ENCODE results near the gene B4GALT6. TPM values are rescaled to one million over a fixed set of nuclear protein-coding genes. Genes with fewer than 3 reads are reported as not detected.

The B4GALT6 gene
- total RNA-seq, 1 donor from 2014 or later = 46.3 TPM

DNA sequence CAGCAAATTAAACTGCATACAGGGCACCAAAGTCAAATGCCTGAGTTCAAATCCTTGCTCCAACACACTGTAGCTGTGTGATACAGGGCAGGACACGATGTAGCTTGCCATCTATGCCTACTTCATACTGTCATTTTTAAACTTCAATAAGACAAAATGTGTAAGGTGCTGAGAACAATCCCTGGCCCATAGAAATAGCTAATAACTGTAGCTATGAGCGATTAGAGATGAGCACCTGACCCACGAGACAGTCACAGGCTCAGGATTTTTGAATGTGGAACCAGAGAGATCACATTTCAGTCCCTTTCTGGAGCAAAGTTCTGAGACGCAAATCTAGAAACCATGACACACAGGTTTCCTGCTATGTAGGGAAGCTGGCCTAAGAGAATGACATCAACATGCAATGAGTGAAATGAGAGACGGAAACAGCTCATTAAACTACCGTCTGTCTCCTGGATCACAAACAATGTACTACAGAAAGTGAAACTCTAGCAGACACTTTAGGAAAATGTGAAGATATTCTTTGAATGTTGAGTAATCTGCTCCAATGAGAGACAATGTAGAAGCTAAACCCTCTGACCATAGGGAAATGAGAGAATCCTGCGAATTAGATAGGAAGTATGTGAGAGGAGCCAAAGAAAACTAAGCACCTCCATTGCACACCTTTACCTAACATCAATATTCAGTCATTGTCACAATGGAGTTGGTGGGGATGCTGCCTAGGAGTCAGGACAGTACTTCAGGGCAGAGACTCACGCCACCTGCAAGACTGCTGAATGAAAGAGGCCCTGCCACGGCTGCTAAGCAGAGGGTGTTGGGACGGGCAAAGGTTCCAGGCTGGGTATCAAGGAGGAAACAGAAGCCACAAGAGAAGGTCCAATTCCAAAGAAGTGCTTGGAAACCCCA is 25.5 kb downstream of the B4GALT6 start:
- Mint-ChIP-seq H3K27me3 (ENCODE audit: low read depth) (no peaks in the 10 kb centered on the region), H3K4me1 (peaks cover 19% of the 10 kb centered on the region), H3K4me3 (no peak overlapping the region), H3K27ac (peak overlapping the region; percentile 86), H3K36me3 (peaks cover 33% of the 10 kb centered on the region), H3K9me3 (peaks cover 15% of the 10 kb centered on the region)
- no peak for DNase-seq (ENCODE audit: low spot score in 2 of 2, unreplicated experiment in 2 of 2)
- TF ChIP-seq, protein P1, sequence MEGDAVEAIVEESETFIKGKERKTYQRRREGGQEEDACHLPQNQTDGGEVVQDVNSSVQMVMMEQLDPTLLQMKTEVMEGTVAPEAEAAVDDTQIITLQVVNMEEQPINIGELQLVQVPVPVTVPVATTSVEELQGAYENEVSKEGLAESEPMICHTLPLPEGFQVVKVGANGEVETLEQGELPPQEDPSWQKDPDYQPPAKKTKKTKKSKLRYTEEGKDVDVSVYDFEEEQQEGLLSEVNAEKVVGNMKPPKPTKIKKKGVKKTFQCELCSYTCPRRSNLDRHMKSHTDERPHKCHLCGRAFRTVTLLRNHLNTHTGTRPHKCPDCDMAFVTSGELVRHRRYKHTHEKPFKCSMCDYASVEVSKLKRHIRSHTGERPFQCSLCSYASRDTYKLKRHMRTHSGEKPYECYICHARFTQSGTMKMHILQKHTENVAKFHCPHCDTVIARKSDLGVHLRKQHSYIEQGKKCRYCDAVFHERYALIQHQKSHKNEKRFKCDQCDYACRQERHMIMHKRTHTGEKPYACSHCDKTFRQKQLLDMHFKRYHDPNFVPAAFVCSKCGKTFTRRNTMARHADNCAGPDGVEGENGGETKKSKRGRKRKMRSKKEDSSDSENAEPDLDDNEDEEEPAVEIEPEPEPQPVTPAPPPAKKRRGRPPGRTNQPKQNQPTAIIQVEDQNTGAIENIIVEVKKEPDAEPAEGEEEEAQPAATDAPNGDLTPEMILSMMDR (IDR thresholded peaks at IDR 0.05; ENCODE audit: unreplicated experiment) = no peak

DNA sequence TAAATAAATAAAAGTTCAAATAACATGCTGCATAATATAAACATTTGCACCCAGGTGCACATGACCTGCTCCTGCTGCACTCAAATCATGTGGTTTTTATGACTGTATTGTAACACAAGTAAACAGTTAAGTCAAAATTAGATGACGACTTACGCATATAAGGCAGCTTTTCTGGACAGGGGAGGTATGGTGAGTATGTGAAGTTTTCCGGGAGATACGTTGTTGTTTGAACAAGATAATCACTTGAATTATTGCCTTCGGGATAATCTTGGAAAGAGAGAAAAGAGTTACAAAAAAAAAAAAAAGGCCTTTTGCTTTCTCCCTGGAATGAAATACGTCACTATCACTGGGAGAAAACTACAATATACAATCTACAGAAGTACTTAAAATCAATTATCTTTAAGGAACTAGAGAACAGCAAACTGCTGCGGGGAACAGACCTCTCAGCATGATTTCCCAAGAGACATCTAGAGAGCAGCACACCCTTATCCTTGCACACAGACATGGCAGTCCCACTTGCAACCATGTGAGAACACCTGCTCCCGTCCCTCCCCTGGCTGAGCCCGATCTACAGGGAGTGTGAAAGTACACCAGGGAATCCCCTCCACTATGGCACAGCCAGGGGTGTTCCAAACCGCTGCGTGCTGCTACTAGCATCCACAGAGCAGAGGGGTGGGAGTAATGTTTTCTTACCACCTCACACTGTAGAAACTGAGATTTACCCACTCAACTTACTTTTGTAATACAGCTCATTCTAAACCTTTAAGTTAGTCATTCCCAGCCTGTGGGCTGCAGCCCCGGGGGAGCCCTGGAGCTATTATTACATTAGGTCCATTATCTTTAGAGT is 26.3 kb downstream of the B4GALT6 start:
- DNase-seq (ENCODE audit: low spot score in 2 of 2, unreplicated experiment in 2 of 2) = peak in 1 of 2 experiments; percentile 47
- Mint-ChIP-seq H3K27me3 (ENCODE audit: low read depth) (no peaks in the 10 kb centered on the region), H3K27ac (peak overlapping the region; percentile 86), H3K9me3 (peaks cover 15% of the 10 kb centered on the region), H3K4me3 (peak overlapping the region; percentile 7), H3K4me1 (peaks cover 20% of the 10 kb centered on the region), H3K36me3 (peaks cover 36% of the 10 kb centered on the region)
- TF ChIP-seq, protein P1 (IDR thresholded peaks at IDR 0.05; ENCODE audit: unreplicated experiment) = no peak

DNA sequence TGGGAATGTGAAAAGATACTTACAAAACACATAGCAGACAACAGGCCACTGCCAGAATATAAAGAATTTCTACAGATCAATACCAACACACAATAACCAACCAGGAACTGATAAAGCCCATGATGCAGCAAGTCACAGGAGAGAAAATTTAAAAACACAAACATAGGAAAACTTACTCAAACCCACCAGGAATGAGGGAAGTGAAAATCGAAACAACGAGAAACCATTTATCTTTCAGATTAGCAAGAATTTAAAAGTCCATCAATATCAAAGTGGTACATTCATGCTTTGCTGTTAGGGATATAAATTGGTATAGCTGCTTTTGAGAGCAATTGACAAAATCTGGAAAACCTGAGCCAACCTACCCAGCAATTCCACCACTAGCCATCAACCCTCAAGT is 27.6 kb downstream of the B4GALT6 start:
- TF ChIP-seq, protein P1 (IDR thresholded peaks at IDR 0.05; ENCODE audit: unreplicated experiment) = no peak
- Mint-ChIP-seq H3K27ac (peak overlapping the region; percentile 64), H3K27me3 (ENCODE audit: low read depth) (no peaks in the 10 kb centered on the region), H3K4me1 (peaks cover 28% of the 10 kb centered on the region), H3K9me3 (peaks cover 15% of the 10 kb centered on the region), H3K36me3 (peaks cover 40% of the 10 kb centered on the region), H3K4me3 (no peak overlapping the region)
- DNase-seq (ENCODE audit: low spot score in 2 of 2, unreplicated experiment in 2 of 2) = no peak

DNA sequence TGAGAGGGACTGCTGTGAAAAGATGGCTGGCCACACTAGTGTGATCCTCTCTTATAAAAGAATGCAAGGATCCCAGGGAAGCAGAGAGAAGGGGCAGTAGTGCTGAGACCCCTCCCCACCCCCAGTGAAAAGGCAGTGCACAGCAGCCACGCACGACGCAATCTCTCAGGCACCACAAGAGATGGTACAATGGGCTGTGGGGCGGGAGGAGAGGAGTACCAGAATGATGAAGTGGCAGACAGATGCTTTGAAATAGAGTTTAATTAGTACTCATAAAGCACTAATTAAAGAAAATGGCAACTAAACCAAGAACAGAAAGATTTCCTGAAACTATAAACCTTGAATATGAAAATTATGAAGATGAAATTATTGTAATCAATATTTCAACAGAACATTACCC is 29.0 kb downstream of the B4GALT6 start:
- Mint-ChIP-seq H3K9me3 (peaks cover 2% of the 10 kb centered on the region), H3K27ac (no peak overlapping the region), H3K4me3 (no peak overlapping the region), H3K27me3 (ENCODE audit: low read depth) (no peaks in the 10 kb centered on the region), H3K4me1 (peaks cover 35% of the 10 kb centered on the region), H3K36me3 (peaks cover 27% of the 10 kb centered on the region)
- TF ChIP-seq, protein P1 (IDR thresholded peaks at IDR 0.05; ENCODE audit: unreplicated experiment) = no peak
- no peak for DNase-seq (ENCODE audit: low spot score in 2 of 2, unreplicated experiment in 2 of 2)

DNA sequence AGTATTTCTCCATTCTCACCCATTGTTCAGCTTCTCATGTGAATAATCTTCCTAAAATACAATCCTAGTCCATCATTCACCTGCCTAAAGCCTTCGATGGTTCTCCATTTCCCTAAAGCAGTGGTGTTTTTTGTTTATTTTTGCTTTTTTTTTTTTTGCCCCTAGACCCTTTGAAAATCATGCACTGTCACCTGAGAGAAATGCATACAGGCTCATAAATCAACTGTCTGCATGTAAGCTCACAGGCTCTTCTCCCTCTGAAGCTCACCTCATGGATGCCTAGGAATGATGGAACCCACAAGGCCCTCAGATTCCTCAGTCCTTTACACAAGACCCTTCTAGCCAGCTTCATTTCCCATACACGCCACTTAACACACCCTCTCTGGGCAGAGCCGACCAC is 31.5 kb downstream of the B4GALT6 start:
- TF ChIP-seq, protein P1 (IDR thresholded peaks at IDR 0.05; ENCODE audit: unreplicated experiment) = no peak
- Mint-ChIP-seq H3K4me1 (peaks cover 40% of the 10 kb centered on the region), H3K4me3 (no peak overlapping the region), H3K27ac (no peak overlapping the region), H3K9me3 (no peaks in the 10 kb centered on the region), H3K36me3 (peaks cover 16% of the 10 kb centered on the region), H3K27me3 (ENCODE audit: low read depth) (no peaks in the 10 kb centered on the region)
- no peak for DNase-seq (ENCODE audit: low spot score in 2 of 2, unreplicated experiment in 2 of 2)

Data from mesothelial cell of epicardium (in vitro differentiated cells).